GM12874 (cell line): ENCODE results near the gene MAFG.

Experiments used
- TF ChIP-seq, protein P1 (sequence below): IDR thresholded peaks from 2 replicates; pipeline ENCODE4 v1.5.1; 2011; ENCODE audit warnings: low read depth, mild to moderate bottlenecking, control low read depth, low read length, moderate library complexity; ENCODE audit not compliant: insufficient read depth

Gene MAFG

DNA sequence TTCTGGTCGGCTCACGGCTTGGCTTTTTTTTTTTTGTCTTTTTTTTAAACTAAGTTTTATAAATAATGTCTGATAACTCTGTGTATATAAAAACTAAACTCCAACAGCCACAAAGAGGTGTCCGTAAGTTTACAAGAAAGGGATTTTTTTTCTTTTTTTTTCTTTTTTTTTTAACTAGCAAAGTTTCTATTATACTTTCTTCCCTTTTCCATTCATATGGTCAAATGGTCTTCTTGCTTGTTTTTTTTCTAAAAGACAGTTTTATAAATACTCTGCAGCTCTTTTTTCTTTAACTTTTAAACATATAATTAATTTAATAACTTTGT is 6.0 kb downstream of the MAFG start:
- TF ChIP-seq, protein P1, sequence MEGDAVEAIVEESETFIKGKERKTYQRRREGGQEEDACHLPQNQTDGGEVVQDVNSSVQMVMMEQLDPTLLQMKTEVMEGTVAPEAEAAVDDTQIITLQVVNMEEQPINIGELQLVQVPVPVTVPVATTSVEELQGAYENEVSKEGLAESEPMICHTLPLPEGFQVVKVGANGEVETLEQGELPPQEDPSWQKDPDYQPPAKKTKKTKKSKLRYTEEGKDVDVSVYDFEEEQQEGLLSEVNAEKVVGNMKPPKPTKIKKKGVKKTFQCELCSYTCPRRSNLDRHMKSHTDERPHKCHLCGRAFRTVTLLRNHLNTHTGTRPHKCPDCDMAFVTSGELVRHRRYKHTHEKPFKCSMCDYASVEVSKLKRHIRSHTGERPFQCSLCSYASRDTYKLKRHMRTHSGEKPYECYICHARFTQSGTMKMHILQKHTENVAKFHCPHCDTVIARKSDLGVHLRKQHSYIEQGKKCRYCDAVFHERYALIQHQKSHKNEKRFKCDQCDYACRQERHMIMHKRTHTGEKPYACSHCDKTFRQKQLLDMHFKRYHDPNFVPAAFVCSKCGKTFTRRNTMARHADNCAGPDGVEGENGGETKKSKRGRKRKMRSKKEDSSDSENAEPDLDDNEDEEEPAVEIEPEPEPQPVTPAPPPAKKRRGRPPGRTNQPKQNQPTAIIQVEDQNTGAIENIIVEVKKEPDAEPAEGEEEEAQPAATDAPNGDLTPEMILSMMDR, result no peak

DNA sequence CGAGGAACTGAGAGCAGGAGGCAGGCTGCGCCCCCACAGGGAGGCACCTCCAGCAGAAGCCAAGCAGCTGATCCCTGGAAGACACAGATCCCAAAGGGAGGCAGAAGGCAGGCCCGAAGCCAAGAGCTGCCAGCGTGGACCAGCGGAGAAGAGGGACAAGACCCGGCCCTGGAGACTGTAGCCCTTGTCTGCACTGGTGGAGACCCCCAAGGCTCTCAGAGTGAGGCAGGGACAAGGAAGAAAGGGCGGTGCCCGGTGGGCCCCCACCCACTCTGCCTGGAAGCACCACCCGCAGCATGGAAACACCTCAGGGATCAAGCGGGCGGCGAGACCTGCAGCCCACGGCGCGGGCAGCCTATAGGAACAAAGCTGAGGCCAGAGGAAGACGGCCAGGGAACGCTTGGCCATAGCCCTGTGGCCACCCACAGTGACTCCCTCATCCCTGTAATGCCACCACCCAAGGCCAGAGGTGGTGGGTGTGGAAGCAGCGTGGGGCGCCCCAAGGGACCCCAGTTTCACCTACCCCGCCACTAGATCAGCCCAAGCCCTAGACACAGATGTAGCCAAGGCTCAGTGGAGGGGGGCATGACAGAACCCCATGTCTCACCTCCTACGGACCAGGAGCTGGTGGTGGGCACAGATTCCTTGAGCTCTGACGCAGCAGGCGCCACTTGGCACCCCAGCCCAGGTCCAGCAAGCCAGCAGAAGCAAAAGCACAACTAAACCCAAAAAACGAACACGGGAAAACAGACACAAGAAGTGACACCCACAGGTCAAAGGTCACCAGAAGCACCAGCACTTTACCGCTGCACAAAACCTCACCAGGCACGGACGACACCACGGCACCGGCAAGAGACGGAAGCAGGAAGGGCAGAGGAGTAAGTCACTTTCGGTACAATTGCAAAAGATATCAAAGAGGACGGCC is 6.7 kb downstream of the MAFG start:
- TF ChIP-seq, protein P1, result no peak

GRCh38 chr17:81918832-81919545 is 8.5 kb downstream of the MAFG start:
- TF ChIP-seq, protein P1, result no peak

GRCh38 chr17:81917565-81918332 is 9.8 kb downstream of the MAFG start, which contains the start of gene SIRT7:
SIRT7 (minus strand) TSS chr17:81918176; CDS start chr17:81918131, 45 bp downstream.
- TF ChIP-seq, protein P1, result no peak

DNA sequence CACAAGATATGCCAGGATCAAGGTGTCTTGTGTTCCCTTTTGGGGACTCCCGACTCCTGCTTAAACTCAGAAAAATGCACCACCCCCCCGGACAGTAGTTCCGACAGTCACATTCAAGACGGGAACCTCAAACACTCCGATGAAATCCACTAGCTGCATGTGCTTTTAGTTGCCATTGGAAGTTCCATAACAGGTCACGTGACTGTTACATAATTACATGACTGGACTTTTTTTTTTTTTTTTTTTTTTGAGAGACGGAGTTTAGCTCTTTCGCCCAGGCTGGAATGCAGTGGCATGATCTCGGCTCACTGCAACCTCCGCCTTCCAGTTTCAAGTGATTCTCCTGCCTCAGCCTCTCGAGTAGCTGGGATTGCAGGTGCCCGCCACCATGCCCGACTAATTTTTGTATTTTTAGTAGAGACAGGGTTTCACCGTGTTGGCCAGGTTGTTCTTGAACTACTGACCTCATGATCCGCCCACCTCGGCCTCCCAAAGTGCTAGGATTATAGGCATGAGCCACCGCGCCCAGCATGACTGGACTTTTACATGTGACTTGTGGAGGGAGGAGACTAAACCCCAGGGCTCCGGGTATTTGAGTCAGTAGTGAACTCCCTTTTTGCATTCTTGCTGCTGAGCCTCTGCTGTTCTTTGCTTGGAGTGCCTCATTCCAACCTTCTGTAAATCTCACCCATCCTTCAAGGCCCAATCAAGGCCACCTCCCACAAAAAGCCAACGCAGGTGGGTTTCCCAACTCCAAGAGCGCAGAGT is 11.1 kb downstream of the MAFG start:
- TF ChIP-seq, protein P1, result no peak

DNA sequence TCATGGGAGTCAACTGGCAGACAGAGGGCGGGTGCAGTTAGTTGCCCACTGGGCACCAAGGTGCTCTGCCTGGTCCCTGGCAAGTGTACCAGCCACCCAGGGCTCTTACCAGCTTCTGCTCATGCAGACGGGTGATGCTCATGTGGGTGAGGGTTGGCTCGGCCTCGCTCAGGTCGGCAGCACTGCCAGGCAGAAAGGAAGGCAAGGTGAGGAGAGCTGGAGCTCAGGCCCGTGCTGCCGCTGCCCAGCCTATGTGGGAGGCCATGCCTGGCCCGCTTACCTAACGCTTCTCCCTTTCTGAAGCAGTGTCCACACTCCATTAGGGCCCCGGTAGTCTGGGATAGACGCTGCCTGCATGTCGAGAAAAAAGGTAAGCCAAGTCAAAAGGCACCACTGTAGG is 12.2 kb downstream of the MAFG start:
- TF ChIP-seq, protein P1, result no peak
